Breast epithelium (tissue), 3 donors: ENCODE measurements around the gene HEPACAM2.

Source experiments
- CTCF ChIP-seq, 3 donors: fragments of 450-650 bp; IDR thresholded peaks; one replicate each; pipeline ENCODE4 v1.5.1; 2016 to 2017; ENCODE audit warnings: antibody characterized with exemption in 3 of 3, mild to moderate bottlenecking in 3 of 3, moderate library complexity in 3 of 3
- POLR2A ChIP-seq: fragments of 450-650 bp; IDR thresholded peaks from one replicate; pipeline ENCODE4 v1.6.1; 2016; ENCODE audit warnings: antibody characterized with exemption, mild to moderate bottlenecking, moderate library complexity
- POLR2AphosphoS5 ChIP-seq, 3 donors: sonication (generic); formaldehyde crosslinking; IDR thresholded peaks; one replicate each; pipeline ENCODE4 v1.6.1; 2017; ENCODE audit warnings: antibody characterized with exemption in 3 of 3

GRCh38 chr7:93159490-93159889 lies 66.8 kb downstream of the HEPACAM2 start:
- no peak for TF ChIP-seq CTCF (IDR thresholded peaks at IDR 0.05)
- no peak for TF ChIP-seq POLR2A
- no peak for TF ChIP-seq POLR2AphosphoS5 (IDR thresholded peaks at IDR 0.05)
